ENCODE results near the gene MMP28. TPM values are rescaled to one million over a fixed set of nuclear protein-coding genes. Genes with fewer than 3 reads are reported as not detected.

The MMP28 gene
- total RNA-seq, 4 donors from 2014 or later, result 2.9 to 58.4 (median 11.0) TPM

DNA sequence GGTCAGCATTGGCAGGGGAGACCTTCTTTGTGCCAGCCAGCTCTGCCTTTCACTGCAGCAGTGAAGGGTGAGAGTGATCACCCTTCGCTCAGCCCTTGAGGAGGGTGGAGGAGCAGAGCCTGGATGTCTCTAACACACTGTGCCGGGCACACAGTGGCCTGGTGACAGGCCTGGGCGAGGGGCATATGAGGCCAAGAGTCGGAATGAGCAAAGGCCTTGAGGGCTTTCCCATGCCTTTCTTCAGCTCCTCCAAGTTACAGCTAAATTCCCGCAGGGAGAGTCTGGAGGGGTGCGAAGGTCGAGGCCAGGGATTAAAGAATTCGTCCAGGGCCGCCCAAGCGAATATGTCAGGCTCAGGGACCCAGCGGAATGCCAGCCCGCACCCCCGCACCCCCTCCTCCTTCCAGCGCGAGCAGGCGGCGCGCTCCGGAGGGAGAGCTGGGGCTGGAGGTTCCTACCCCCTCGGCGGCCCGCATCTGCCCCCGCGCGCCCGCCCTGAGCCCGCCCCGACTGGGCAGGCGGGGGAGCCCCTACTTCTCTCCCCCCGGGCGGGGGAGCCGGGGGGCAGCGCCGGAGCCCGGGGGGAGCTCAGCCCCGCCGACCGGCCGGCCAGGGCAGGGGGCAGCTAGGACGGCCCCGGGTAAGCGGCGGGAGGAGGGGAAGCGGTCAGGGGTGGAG, 64.1 kb downstream of the MMP28 start, which contains the start of gene RASL10B:
Gene RASL10B (plus strand): TSS at position 401 of the 678 bp plus-strand sequence. CDS start 3,546 bp downstream, outside the sequence.
- intact Hi-C loops (cut with DNase I; ENCODE audit: low total_unique reads), result no loop called here
- no peak for TF ChIP-seq POLR2A (IDR thresholded peaks at IDR 0.05)
- TF ChIP-seq, protein P1, sequence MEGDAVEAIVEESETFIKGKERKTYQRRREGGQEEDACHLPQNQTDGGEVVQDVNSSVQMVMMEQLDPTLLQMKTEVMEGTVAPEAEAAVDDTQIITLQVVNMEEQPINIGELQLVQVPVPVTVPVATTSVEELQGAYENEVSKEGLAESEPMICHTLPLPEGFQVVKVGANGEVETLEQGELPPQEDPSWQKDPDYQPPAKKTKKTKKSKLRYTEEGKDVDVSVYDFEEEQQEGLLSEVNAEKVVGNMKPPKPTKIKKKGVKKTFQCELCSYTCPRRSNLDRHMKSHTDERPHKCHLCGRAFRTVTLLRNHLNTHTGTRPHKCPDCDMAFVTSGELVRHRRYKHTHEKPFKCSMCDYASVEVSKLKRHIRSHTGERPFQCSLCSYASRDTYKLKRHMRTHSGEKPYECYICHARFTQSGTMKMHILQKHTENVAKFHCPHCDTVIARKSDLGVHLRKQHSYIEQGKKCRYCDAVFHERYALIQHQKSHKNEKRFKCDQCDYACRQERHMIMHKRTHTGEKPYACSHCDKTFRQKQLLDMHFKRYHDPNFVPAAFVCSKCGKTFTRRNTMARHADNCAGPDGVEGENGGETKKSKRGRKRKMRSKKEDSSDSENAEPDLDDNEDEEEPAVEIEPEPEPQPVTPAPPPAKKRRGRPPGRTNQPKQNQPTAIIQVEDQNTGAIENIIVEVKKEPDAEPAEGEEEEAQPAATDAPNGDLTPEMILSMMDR (IDR thresholded peaks at IDR 0.05), result no peak
- peaks cover 0 to 7% of the 10 kb centered on the region in 2 donors for H3K4me1 ChIP-seq

DNA sequence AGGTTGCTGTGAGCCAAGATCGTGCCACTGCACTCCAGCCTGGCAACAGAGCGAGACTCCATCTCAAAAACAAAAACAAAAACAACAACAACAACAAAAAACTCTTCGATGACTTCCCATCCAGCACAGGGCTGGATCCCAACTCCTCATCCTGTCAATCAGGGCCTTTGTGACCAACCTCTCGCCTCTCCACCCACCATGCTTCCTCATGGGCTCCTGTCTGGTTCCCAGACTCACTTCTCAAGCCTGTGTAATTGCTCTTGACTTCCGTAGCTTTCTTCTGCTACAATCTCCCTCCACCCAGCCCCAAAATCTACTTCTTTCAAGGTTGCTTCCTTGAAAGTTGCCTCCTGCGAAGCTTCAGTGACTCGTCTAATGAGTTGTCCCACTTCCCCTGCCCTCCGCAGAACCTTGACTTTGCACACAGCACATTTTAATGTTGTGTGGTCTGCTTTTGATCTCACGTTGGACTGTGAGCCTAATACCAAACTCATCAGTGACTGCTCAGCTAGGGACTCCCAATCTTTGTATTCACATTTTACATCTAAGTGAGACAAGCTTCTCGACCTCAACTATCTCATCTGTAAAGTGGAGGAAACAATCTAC, 64.9 kb downstream of the MMP28 start:
- no peak for TF ChIP-seq POLR2A (IDR thresholded peaks at IDR 0.05)
- TF ChIP-seq, protein P1 (IDR thresholded peaks at IDR 0.05), result no peak
- H3K27ac ChIP-seq, result no peak overlapping the region
- intact Hi-C loops (cut with DNase I; ENCODE audit: low total_unique reads), result no loop called here
- peaks cover 0 to 7% of the 10 kb centered on the region in 2 donors for H3K4me1 ChIP-seq
- H3K9me3 ChIP-seq, result no peaks in the 10 kb centered on the region
- DNase-seq, result no peak
- H3K27me3 ChIP-seq, result no peaks in the 10 kb centered on the region
- no peak overlapping the region for H3K4me3 ChIP-seq
- no peaks in the 10 kb centered on the region for H3K36me3 ChIP-seq

More for the DNA sequence above, 64.1 kb downstream of the MMP28 start, which contains the start of gene RASL10B:
- Histone ChIP-seq H3K27me3 (no peaks in the 10 kb centered on the region), H3K27ac (peak within 1 kb of the TSS; percentile 59 to 78), H3K4me3 (peak within 1 kb of the TSS; percentile 32 to 77), H3K36me3 (no peaks in the 10 kb centered on the region), H3K9me3 (no peaks in the 10 kb centered on the region)
- DNase-seq, result peak; percentile 55

DNA sequence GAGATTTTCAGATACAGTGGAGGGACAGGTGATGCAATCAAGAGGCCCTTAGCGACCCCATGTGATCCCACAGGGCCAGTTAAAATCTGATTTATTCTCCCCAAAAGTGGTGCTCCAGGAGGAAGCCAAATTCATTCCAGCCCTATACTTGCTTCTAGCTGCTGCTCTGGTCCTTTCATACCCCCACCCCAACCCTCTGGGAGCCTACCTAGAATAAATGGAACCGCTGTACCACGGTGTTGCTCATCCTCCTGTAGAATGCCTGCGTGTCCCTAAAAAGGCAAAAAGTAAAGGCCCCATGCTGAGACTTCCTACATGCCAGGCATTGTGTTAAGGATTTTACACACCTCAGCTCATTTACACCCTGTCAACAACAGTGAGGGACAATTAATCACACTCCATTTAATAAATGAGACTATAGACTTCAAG, 66.0 kb downstream of the MMP28 start:
- intact Hi-C loops (cut with DNase I; ENCODE audit: low total_unique reads), result no loop called here
- H3K27me3 ChIP-seq, result no peaks in the 10 kb centered on the region
- no peak overlapping the region for H3K4me3 ChIP-seq
- peaks cover 0 to 7% of the 10 kb centered on the region in 2 donors for H3K4me1 ChIP-seq
- no peak overlapping the region for H3K27ac ChIP-seq
- H3K9me3 ChIP-seq, result no peaks in the 10 kb centered on the region
- TF ChIP-seq, protein P1 (IDR thresholded peaks at IDR 0.05), result no peak
- TF ChIP-seq POLR2A (IDR thresholded peaks at IDR 0.05), result no peak
- no peaks in the 10 kb centered on the region for H3K36me3 ChIP-seq
- no peak for DNase-seq

DNA sequence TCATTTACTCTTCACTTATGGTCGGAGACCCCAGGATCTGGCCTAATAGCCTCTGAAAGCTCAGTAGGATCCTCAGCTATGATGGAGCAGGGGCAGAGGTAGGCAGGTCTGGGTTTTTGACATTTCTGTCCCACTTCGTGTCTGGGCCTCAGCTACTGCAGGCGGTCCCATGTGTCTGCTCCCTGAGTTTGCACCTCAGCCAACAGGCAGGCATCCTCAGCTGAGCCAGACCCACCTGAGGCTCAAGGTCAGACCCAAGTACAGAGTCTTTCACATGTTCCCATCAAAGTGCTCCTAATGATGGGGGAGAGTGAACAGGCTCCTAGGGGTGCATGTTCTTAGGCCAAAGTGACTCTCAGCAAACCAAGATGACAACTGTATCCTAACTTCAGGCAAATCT, 66.9 kb downstream of the MMP28 start:
- Histone ChIP-seq H3K4me1 (peaks cover 0 to 7% of the 10 kb centered on the region in 2 donors), H3K4me3 (no peak overlapping the region), H3K36me3 (no peaks in the 10 kb centered on the region), H3K27ac (no peak overlapping the region), H3K9me3 (no peaks in the 10 kb centered on the region), H3K27me3 (no peaks in the 10 kb centered on the region)
- no peak for DNase-seq
- TF ChIP-seq POLR2A (IDR thresholded peaks at IDR 0.05), result no peak
- TF ChIP-seq, protein P1 (IDR thresholded peaks at IDR 0.05), result no peak
- intact Hi-C loops (cut with DNase I; ENCODE audit: low total_unique reads), result no loop called here

DNA sequence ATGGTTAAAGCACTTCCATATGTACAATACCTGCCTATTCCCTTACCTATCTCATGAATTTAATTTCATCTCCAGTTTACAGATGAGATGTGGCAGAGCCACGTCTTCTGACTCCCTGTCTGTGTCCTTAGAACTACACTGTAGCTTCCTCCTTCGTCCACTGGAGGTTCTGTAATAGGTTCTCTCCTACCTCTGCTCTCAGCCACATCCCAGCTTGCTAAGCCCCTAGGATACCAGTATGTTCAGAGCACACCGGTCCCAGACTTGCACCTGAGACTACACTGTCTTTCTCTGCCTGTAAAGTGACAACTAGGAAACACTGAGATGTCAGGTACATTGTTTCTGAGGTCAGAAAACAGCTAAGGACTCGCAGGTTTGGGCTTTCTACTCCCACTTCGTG, 67.8 kb downstream of the MMP28 start:
- peaks cover 0 to 7% of the 10 kb centered on the region in 2 donors for H3K4me1 ChIP-seq
- H3K9me3 ChIP-seq, result no peaks in the 10 kb centered on the region
- no peak overlapping the region for H3K27ac ChIP-seq
- H3K4me3 ChIP-seq, result no peak overlapping the region
- no peak for DNase-seq
- no peak for TF ChIP-seq POLR2A (IDR thresholded peaks at IDR 0.05)
- TF ChIP-seq, protein P1 (IDR thresholded peaks at IDR 0.05), result no peak
- intact Hi-C loops (cut with DNase I; ENCODE audit: low total_unique reads), result no loop called here
- H3K36me3 ChIP-seq, result no peaks in the 10 kb centered on the region
- H3K27me3 ChIP-seq, result no peaks in the 10 kb centered on the region
